ENCODE results near the gene FBN1.

DNA sequence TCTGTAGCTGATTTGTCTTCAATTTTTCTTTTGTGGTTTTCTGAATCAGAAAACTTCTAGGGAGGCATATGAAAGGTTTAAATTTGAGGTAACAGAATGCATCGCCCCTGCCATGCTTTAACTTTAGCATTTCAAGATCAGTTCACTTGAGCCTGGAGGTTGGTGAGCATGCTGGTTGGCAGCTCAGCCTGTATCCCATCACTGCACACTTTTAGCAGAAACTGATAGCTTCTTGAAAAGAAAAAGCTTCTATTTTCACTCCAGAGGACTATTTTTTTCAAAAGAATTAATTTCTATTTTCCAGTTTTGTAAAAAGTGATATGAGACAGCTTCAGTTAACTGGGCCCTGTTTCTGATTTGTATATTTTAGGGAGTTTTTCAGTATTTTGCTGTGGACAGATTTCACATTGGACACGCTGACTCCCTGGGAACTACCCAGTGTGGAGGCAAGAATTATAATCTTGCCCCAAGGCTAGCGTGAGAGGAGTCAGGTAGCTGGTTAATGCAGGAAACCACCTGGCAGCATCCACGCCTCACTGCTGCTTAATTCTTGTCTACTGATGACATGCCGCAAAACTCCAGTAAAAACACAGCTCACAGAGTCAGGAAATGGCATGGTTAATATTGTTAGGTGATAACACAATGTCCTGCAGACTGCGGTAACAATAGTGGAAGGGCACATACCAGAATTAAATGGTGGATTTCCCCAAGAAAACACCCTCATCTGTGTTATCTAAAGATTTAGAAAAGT is 242.9 kb downstream of the FBN1 start:
- TF ChIP-seq CTCF (IDR thresholded peaks at IDR 0.05) (no peak), POLR2A (IDR thresholded peaks at IDR 0.05) (no peak)
